D341Med (cell line): ENCODE measurements around the gene SKP2.
A peak's percentile ranks its signal among the peaks of the same experiment; 100 is the strongest.
"Not testable (repeated sequence)": the region's sequence is repeated elsewhere in the genome, so short reads cannot be mapped to it uniquely, and the experiment has no call there.

Source experiments
- DNase-seq: peaks from one replicate; pipeline ENCODE4 v3.0.0; 2012; ENCODE audit warnings: low spot score

SKP2 gene

GRCh38 chr5:36156619-36157018 lies 4.7 kb downstream of the SKP2 start:
- no peak for DNase-seq

GRCh38 chr5:36158144-36158543 lies 6.2 kb downstream of the SKP2 start:
- peak; percentile 44 for DNase-seq

- no peak for DNase-seq
Measured at GRCh38 chr5:36160617-36161016, 8.7 kb downstream of the SKP2 start.

- no peak for DNase-seq
Measured at GRCh38 chr5:36161361-36161760, 9.4 kb downstream of the SKP2 start.

- no peak for DNase-seq
Measured at GRCh38 chr5:36162810-36163486, 11.0 kb downstream of the SKP2 start.

- DNase-seq: no peak
Measured at GRCh38 chr5:36164461-36164860, 12.6 kb downstream of the SKP2 start.

GRCh38 chr5:36168737-36169136 lies 16.8 kb downstream of the SKP2 start:
- DNase-seq: no peak

GRCh38 chr5:36170832-36171424 lies 19.0 kb downstream of the SKP2 start:
- DNase-seq: no peak

GRCh38 chr5:36172599-36172998 lies 20.7 kb downstream of the SKP2 start:
- no peak for DNase-seq

- DNase-seq: no peak
Measured at GRCh38 chr5:36173426-36173825, 21.5 kb downstream of the SKP2 start.

GRCh38 chr5:36174119-36174518 lies 22.2 kb downstream of the SKP2 start:
- DNase-seq: no peak

GRCh38 chr5:36175043-36175442 lies 23.1 kb downstream of the SKP2 start:
- DNase-seq: no peak

GRCh38 chr5:36177154-36177553 lies 25.2 kb downstream of the SKP2 start:
- DNase-seq: no peak

GRCh38 chr5:36177715-36178523 lies 26.0 kb downstream of the SKP2 start:
- peak; percentile 38 for DNase-seq

- no peak for DNase-seq
Measured at GRCh38 chr5:36178524-36178890, 26.6 kb downstream of the SKP2 start.

GRCh38 chr5:36179950-36180349 lies 28.0 kb downstream of the SKP2 start:
- no peak for DNase-seq

- no peak for DNase-seq
Measured at GRCh38 chr5:36180556-36181350, 28.8 kb downstream of the SKP2 start.

GRCh38 chr5:36181774-36182173 lies 29.9 kb downstream of the SKP2 start:
- DNase-seq: no peak

GRCh38 chr5:36184408-36184807 lies 32.5 kb downstream of the SKP2 start:
- DNase-seq: not testable (repeated sequence)

- DNase-seq: no peak
Measured at GRCh38 chr5:36193746-36194145, 41.8 kb downstream of the SKP2 start.

- DNase-seq: no peak
Measured at GRCh38 chr5:36198281-36198680, 46.4 kb downstream of the SKP2 start.

- not testable (repeated sequence) for DNase-seq
Measured at GRCh38 chr5:36198783-36199182, 46.9 kb downstream of the SKP2 start.
